Measurements from ENCODE around the gene MYL7. TPM values are rescaled to one million over a fixed set of nuclear protein-coding genes. Genes with fewer than 3 reads are reported as not detected.

MYL7 gene
- total and polyA plus RNA-seq, 2 experiments from 2014 or later = 4.8 TPM; not detected in 1

GRCh38 chr7:44113764-44114354 lies 27.3 kb downstream of the MYL7 start:
- TF ChIP-seq STAT1 (IDR thresholded peaks at IDR 0.05; ENCODE audit: unreplicated experiment) = no peak
- no peak for TF ChIP-seq CTCF (conservative IDR thresholded peaks at IDR 0.05; ENCODE audit: low read depth in 2 of 2)
- Mint-ChIP-seq H3K9me3 (no peaks in the 10 kb centered on the region; the same call in 2 of the 3 replicates), H3K4me3 (peak overlapping the region; percentile 75; the same call in 2 of the 3 replicates), H3K36me3 (ENCODE audit: low read depth) (peaks cover 50% of the 10 kb centered on the region), H3K27ac (no peak overlapping the region), H3K27me3 (ENCODE audit: insufficient read depth, low read depth, poor library complexity) (peaks cover 15% of the 10 kb centered on the region), H3K4me1 (peaks cover 6% of the 10 kb centered on the region; the same call in 2 of the 3 replicates)
- peak; percentile 14 for ATAC-seq
- Histone ChIP-seq H3K4me2 (no peak overlapping the region), H4K20me1 (replicated peaks; ENCODE audit: insufficient read depth) (no peaks in the 10 kb centered on the region; the same call in 1 of the 2 replicates), H3K27ac (ENCODE audit: low read depth) (no peak overlapping the region), H3K36me3 (ENCODE audit: insufficient read depth) (no peaks in the 10 kb centered on the region), H3K27me3 (ENCODE audit: insufficient read depth) (no peaks in the 10 kb centered on the region), H3K4me1 (ENCODE audit: insufficient read depth) (no peaks in the 10 kb centered on the region), H2AFZ (no peak overlapping the region), H3K79me2 (replicated peaks; ENCODE audit: insufficient read depth) (no peaks in the 10 kb centered on the region), H3K4me3 (no peak overlapping the region), H3F3A (replicated peaks; ENCODE audit: low read depth) (0 out of 2 replicates have a peak, but pooled peaks cover 2% of the 10 kb centered on the region), H3K9me2 (ENCODE audit: insufficient read depth) (no peaks in the 10 kb centered on the region)
- no peak for DNase-seq (ENCODE audit: low spot score)

- Histone ChIP-seq H3F3A (replicated peaks; ENCODE audit: low read depth) (0 out of 2 replicates have a peak, but pooled peaks cover 2% of the 10 kb centered on the region), H4K20me1 (replicated peaks; ENCODE audit: insufficient read depth) (no peaks in the 10 kb centered on the region; the same call in 1 of the 2 replicates), H3K4me2 (peak overlapping the region; percentile 48; the same call in 1 of the 2 replicates), H3K4me1 (ENCODE audit: insufficient read depth) (no peaks in the 10 kb centered on the region), H3K9me2 (ENCODE audit: insufficient read depth) (no peaks in the 10 kb centered on the region), H3K79me2 (replicated peaks; ENCODE audit: insufficient read depth) (no peaks in the 10 kb centered on the region), H3K4me3 (no peak overlapping the region; the same call in 1 of the 2 replicates), H2AFZ (no peak overlapping the region), H3K27ac (ENCODE audit: low read depth) (no peak overlapping the region), H3K27me3 (ENCODE audit: insufficient read depth) (no peaks in the 10 kb centered on the region), H3K36me3 (ENCODE audit: insufficient read depth) (no peaks in the 10 kb centered on the region)
- Mint-ChIP-seq H3K4me3 (peak overlapping the region; percentile 75; the same call in 2 of the 3 replicates), H3K36me3 (ENCODE audit: low read depth) (peaks cover 43% of the 10 kb centered on the region), H3K9me3 (no peaks in the 10 kb centered on the region; the same call in 2 of the 3 replicates), H3K4me1 (peaks cover 6% of the 10 kb centered on the region; the same call in 2 of the 3 replicates), H3K27me3 (ENCODE audit: insufficient read depth, low read depth, poor library complexity) (peaks cover 15% of the 10 kb centered on the region), H3K27ac (no peak overlapping the region)
- ATAC-seq = peak; percentile 62
- TF ChIP-seq POLR2AphosphoS5 (IDR thresholded peaks at IDR 0.05; ENCODE audit: low read depth) = peak; percentile 41
- TF ChIP-seq ZNF331 (CRISPR knock-in tag; IDR thresholded peaks at IDR 0.05; ENCODE audit: low read depth) = no peak
- peak; percentile 18 for DNase-seq (ENCODE audit: low spot score)
Observed at GRCh38 chr7:44112997-44113763, 28.0 kb downstream of the MYL7 start.
